ENCODE data around the gene DPF3.

The DPF3 gene

GRCh38 chr14:72640911-72641485 lies 252.9 kb downstream of the DPF3 start:
- H3K4me3 Mint-ChIP-seq = no peak overlapping the region
- peaks cover 6 to 14% of the 10 kb centered on the region in 2 donors for H3K9me3 Mint-ChIP-seq
- ATAC-seq (replicated peaks) (no peak), DNase-seq (no peak)
- H3K4me1 Mint-ChIP-seq = peaks cover 4 to 5% of the 10 kb centered on the region in 2 donors
- peaks cover 6 to 15% of the 10 kb centered on the region in 2 donors for H3K36me3 Mint-ChIP-seq
- no peaks in the 10 kb centered on the region for H3K27me3 Mint-ChIP-seq
- H3K27ac Mint-ChIP-seq = no peak overlapping the region

GRCh38 chr14:72638021-72638420 lies 255.9 kb downstream of the DPF3 start:
- peaks cover 6 to 15% of the 10 kb centered on the region in 2 donors for H3K36me3 Mint-ChIP-seq
- peaks cover 6 to 14% of the 10 kb centered on the region in 2 donors for H3K9me3 Mint-ChIP-seq
- H3K27ac Mint-ChIP-seq = no peak overlapping the region
- H3K4me1 Mint-ChIP-seq = peaks cover 7 to 11% of the 10 kb centered on the region in 2 donors
- peaks cover 2% of the 10 kb centered on the region in 2 donors for H3K27me3 Mint-ChIP-seq
- DNase-seq = no peak
- H3K4me3 Mint-ChIP-seq = no peak overlapping the region
- no peak for ATAC-seq (replicated peaks)

GRCh38 chr14:72636871-72637270 lies 257.0 kb downstream of the DPF3 start:
- Mint-ChIP-seq H3K36me3 (peaks cover 3 to 15% of the 10 kb centered on the region in 2 donors), H3K27ac (no peak overlapping the region), H3K4me3 (no peak overlapping the region), H3K4me1 (peaks cover 7 to 11% of the 10 kb centered on the region in 2 donors), H3K9me3 (peaks cover 4 to 14% of the 10 kb centered on the region in 2 donors), H3K27me3 (peaks cover 4 to 5% of the 10 kb centered on the region in 2 donors)
- DNase-seq (no peak), ATAC-seq (replicated peaks) (no peak)

- H3K36me3 Mint-ChIP-seq = peaks cover 3 to 15% of the 10 kb centered on the region in 2 donors
- peaks cover 11 to 14% of the 10 kb centered on the region in 2 donors for H3K4me1 Mint-ChIP-seq
- peaks cover 7 to 9% of the 10 kb centered on the region in 2 donors for H3K27me3 Mint-ChIP-seq
- no peak for ATAC-seq (replicated peaks)
- no peak overlapping the region for H3K27ac Mint-ChIP-seq
- DNase-seq = no peak
- H3K9me3 Mint-ChIP-seq = peaks cover 4 to 14% of the 10 kb centered on the region in 2 donors
- no peak overlapping the region for H3K4me3 Mint-ChIP-seq
These were observed 257.8 kb downstream of the DPF3 start for GRCh38 chr14:72636094-72636493.

DNA sequence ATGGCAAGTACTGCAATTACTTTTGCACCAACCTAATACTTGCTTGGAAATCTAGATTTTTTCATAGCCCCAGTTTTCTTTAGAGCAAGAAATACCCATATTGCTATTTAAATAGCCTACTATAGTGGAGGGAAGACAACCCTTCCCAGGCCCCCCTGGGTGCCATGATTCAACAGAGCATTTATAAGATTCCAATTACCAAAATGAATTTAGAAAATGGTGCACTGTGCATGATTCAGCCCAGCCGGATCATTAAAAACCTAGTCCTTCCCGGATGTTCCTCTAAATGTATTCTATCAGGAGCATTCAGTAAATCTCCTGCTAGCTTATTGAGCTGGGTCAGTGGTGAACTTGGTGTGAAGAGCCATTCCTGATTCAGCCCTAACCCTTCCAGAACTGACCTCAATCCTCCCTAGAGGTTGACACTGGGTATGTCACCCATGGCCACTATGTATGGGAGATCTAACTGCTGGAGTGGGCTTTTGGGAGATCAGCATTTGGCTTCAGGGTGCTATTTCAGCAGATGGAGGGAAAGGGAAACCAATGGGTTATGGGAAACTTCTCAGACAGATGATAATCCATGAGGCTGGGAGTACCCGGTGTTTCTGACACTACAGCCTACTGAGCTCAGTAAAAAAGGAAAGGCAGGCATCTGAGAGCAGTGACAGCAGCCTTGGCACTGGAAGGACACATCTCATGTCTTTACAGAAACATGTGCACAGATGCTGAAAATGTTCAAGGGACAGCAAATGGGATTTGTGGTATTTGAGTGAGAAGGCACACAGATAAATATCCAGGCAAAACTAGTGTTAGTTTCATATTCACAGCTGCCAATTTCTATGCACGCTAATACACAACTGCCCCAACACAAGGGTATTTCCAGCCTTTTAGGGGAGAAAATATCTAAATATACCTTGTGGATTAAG lies 258.9 kb downstream of the DPF3 start:
- no peak overlapping the region for H3K4me3 Mint-ChIP-seq
- peaks cover 0 to 5% of the 10 kb centered on the region in 2 donors for H3K36me3 Mint-ChIP-seq
- ATAC-seq (replicated peaks) = no peak
- H3K27ac Mint-ChIP-seq = no peak overlapping the region
- H3K4me1 Mint-ChIP-seq = peaks cover 11 to 14% of the 10 kb centered on the region in 2 donors
- peaks cover 7 to 13% of the 10 kb centered on the region in 2 donors for H3K27me3 Mint-ChIP-seq
- DNase-seq = no peak
- peaks cover 0 to 4% of the 10 kb centered on the region in 2 donors for H3K9me3 Mint-ChIP-seq

DNA sequence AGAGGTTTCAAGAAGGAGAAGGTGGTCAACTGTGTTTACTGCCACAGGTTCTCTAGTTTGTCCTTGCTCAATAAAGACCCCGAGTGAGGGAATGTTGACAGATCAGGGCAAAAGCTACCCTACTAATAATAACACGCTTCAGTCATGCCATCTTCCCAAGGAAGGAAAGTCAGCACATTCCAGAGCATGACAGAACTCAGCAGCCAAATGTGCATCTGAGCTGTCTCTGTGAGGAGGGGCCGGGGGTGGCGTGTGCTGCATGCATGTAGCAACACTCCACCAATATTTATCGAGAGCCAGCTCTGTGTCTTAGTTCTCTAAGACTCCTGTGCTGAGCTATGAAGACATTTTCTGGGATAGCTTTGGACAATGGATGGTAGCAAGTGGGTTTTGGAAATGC lies 260.4 kb downstream of the DPF3 start:
- no peak overlapping the region for H3K27ac Mint-ChIP-seq

DNA sequence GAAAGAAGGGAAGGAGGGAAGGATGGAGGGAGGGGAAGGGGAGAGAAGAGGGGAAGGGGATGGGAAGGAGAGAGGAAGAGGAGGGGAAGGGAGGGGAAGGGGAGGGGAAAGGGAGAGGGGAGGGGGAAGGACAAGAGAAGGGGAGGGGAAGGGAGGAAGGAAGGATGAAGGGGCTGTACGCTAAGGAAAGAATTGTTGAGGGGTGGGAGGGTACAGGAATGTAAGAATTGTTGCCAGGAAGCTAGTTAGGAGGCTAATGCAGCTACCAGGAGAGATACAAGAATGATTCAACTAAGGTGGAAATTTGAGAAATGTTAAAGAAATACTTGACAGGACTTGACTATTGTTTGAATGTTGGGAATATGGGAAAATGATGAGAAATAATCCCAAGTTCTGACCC lies 261.2 kb downstream of the DPF3 start:
- H3K36me3 Mint-ChIP-seq = peaks cover 2 to 4% of the 10 kb centered on the region in 2 donors
- ATAC-seq (replicated peaks) (no peak), DNase-seq (no peak)
- H3K27ac Mint-ChIP-seq = no peak overlapping the region
- peaks cover 11 to 14% of the 10 kb centered on the region in 2 donors for H3K4me1 Mint-ChIP-seq
- H3K27me3 Mint-ChIP-seq = peaks cover 7 to 17% of the 10 kb centered on the region in 2 donors
- H3K9me3 Mint-ChIP-seq = no peaks in the 10 kb centered on the region
- H3K4me3 Mint-ChIP-seq = no peak overlapping the region

More for the DNA sequence above, 260.4 kb downstream of the DPF3 start:
- Mint-ChIP-seq H3K4me1 (peaks cover 11 to 14% of the 10 kb centered on the region in 2 donors), H3K9me3 (no peaks in the 10 kb centered on the region), H3K36me3 (peaks cover 1% of the 10 kb centered on the region in 2 donors), H3K4me3 (no peak overlapping the region), H3K27me3 (peaks cover 7 to 17% of the 10 kb centered on the region in 2 donors)
- ATAC-seq (replicated peaks) = no peak
- no peak for DNase-seq

- peaks cover 11 to 13% of the 10 kb centered on the region in 2 donors for H3K4me1 Mint-ChIP-seq
- peaks cover 6 to 13% of the 10 kb centered on the region in 2 donors for H3K36me3 Mint-ChIP-seq
- H3K27me3 Mint-ChIP-seq = peaks cover 7 to 17% of the 10 kb centered on the region in 2 donors
- no peak for ATAC-seq (replicated peaks)
- DNase-seq = no peak
- H3K4me3 Mint-ChIP-seq = no peak overlapping the region
- no peak overlapping the region for H3K27ac Mint-ChIP-seq
- peaks cover 0 to 2% of the 10 kb centered on the region in 2 donors for H3K9me3 Mint-ChIP-seq
These were observed 262.5 kb downstream of the DPF3 start for GRCh38 chr14:72631401-72631800.

- Mint-ChIP-seq H3K4me1 (peaks cover 10 to 12% of the 10 kb centered on the region in 2 donors), H3K27me3 (peaks cover 7 to 17% of the 10 kb centered on the region in 2 donors), H3K27ac (no peak overlapping the region), H3K4me3 (no peak overlapping the region), H3K36me3 (peaks cover 6 to 13% of the 10 kb centered on the region in 2 donors), H3K9me3 (peaks cover 0 to 4% of the 10 kb centered on the region in 2 donors)
- DNase-seq (no peak), ATAC-seq (replicated peaks) (no peak)
These were observed 263.5 kb downstream of the DPF3 start for GRCh38 chr14:72630374-72630773.

- Mint-ChIP-seq H3K4me1 (peaks cover 4 to 9% of the 10 kb centered on the region in 2 donors), H3K27me3 (peaks cover 7 to 17% of the 10 kb centered on the region in 2 donors), H3K4me3 (no peak overlapping the region), H3K36me3 (peaks cover 6 to 13% of the 10 kb centered on the region in 2 donors), H3K9me3 (peaks cover 0 to 4% of the 10 kb centered on the region in 2 donors), H3K27ac (no peak overlapping the region)
- no peak for DNase-seq
- no peak for ATAC-seq (replicated peaks)
These were observed 264.4 kb downstream of the DPF3 start for GRCh38 chr14:72629534-72629933.

- peaks cover 0 to 9% of the 10 kb centered on the region in 2 donors for H3K9me3 Mint-ChIP-seq
- DNase-seq (no peak), ATAC-seq (replicated peaks) (peak in 1 of 2 donors; percentile 39)
- peaks cover 6 to 9% of the 10 kb centered on the region in 2 donors for H3K4me1 Mint-ChIP-seq
- H3K27ac Mint-ChIP-seq = no peak overlapping the region
- H3K4me3 Mint-ChIP-seq = no peak overlapping the region
- H3K36me3 Mint-ChIP-seq = peaks cover 6 to 13% of the 10 kb centered on the region in 2 donors
- peaks cover 0 to 7% of the 10 kb centered on the region in 2 donors for H3K27me3 Mint-ChIP-seq
These were observed 268.2 kb downstream of the DPF3 start for GRCh38 chr14:72625689-72626088.

- Mint-ChIP-seq H3K4me1 (peaks cover 8 to 13% of the 10 kb centered on the region in 2 donors), H3K27me3 (no peaks in the 10 kb centered on the region), H3K27ac (no peak overlapping the region), H3K9me3 (peaks cover 0 to 7% of the 10 kb centered on the region in 2 donors), H3K4me3 (no peak overlapping the region), H3K36me3 (no peaks in the 10 kb centered on the region)
- DNase-seq (no peak), ATAC-seq (replicated peaks) (no peak)
These were observed 272.4 kb downstream of the DPF3 start for GRCh38 chr14:72621387-72622065.

DNA sequence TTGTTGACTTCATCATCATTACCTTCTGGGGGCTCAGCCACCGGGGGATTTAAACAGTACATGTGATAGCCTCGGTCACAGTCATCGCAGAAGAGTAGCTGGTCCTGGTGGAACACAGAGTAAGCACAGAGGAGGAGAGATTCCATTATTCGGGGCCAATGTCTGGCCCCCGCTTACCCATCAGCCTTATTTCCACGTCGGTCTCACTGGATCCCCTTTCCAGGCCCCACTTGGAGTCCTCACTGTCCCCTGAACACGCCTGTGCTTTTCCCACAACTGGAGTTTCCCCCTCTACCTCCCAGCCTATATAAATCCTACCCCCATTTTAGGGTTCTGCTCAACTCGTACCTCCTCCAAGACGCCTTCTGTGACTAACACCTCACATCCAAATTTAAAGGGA lies 274.0 kb downstream of the DPF3 start:
- no peaks in the 10 kb centered on the region for H3K36me3 Mint-ChIP-seq
- ATAC-seq (replicated peaks) = no peak

GRCh38 chr14:72619111-72619571 lies 274.8 kb downstream of the DPF3 start:
- no peak overlapping the region for H3K4me3 Mint-ChIP-seq
- no peak overlapping the region for H3K27ac Mint-ChIP-seq
- H3K4me1 Mint-ChIP-seq = peaks cover 14% of the 10 kb centered on the region in 2 donors
- DNase-seq (no peak), ATAC-seq (replicated peaks) (no peak)
- H3K36me3 Mint-ChIP-seq = no peaks in the 10 kb centered on the region
- peaks cover 0 to 5% of the 10 kb centered on the region in 2 donors for H3K9me3 Mint-ChIP-seq
- H3K27me3 Mint-ChIP-seq = peaks cover under 1% of the 10 kb centered on the region in 2 donors

More for the DNA sequence above, 274.0 kb downstream of the DPF3 start:
- Mint-ChIP-seq H3K27ac (no peak overlapping the region), H3K9me3 (peaks cover 0 to 5% of the 10 kb centered on the region in 2 donors), H3K27me3 (no peaks in the 10 kb centered on the region), H3K4me3 (no peak overlapping the region), H3K4me1 (peaks cover 13 to 14% of the 10 kb centered on the region in 2 donors)
- DNase-seq = no peak
